Stimulated activated naive CD8-positive, alpha-beta T cell treated with anti-CD3 and anti-CD28 coated beads, Interleukin-15, Interleukin-2, amounts not matched to agents 100 U/mL and 50 U/mL, for 24 hours (primary cell): ENCODE results near the gene CELA2A.
"Not testable (repeated sequence)": the region's sequence is repeated elsewhere in the genome, so short reads cannot be mapped to it uniquely, and the experiment has no call there.

Experiments used
- ATAC-seq: fragments of 150-1000 bp; cut with Tn5 transposase; one replicate; pipeline ENCODE4 v1.10.0; 2021
- DNase-seq: peaks from one replicate; pipeline ENCODE4 v3.0.0; 2021

The CELA2A gene

DNA sequence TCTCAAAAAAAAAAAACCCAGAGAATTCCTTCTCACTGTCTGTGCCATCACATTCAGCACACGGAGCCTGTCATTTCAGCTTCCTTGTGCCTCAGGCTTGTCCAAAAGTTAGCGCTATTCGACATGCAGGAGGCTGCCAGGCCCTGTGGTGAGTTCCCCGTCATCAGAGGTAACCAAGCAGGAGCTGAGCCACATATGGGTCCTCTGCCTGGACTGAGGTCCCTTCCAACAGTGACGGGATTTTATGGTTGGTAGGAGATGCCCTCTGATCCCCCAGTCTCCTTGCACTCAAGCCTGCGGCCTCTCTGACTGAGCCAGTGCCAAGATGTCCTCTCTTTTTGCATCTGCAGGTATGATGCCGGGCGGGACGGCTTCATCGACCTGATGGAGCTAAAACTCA, 31.0 kb upstream of the CELA2A start:
- no peak for ATAC-seq
- DNase-seq = no peak

DNA sequence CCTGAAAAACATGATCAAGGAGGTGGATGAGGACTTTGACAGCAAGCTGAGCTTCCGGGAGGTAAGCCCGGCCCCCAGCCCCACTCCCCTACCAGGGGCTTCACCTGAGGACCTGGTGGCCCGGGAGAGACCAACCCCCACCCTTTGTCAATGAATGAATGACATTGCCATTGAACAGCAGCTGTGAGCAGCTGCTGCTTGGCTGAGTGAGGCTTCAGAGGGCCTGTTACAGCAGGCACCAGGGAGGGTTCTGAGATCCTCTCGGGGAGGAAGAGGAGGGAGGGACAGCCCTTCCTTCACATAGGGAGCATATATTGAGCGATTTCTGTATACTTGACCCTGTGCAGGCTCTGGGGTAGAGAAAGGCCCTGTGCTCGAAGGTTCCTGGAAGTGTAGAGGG, 30.6 kb upstream of the CELA2A start:
- DNase-seq = no peak
- no peak for ATAC-seq

DNA sequence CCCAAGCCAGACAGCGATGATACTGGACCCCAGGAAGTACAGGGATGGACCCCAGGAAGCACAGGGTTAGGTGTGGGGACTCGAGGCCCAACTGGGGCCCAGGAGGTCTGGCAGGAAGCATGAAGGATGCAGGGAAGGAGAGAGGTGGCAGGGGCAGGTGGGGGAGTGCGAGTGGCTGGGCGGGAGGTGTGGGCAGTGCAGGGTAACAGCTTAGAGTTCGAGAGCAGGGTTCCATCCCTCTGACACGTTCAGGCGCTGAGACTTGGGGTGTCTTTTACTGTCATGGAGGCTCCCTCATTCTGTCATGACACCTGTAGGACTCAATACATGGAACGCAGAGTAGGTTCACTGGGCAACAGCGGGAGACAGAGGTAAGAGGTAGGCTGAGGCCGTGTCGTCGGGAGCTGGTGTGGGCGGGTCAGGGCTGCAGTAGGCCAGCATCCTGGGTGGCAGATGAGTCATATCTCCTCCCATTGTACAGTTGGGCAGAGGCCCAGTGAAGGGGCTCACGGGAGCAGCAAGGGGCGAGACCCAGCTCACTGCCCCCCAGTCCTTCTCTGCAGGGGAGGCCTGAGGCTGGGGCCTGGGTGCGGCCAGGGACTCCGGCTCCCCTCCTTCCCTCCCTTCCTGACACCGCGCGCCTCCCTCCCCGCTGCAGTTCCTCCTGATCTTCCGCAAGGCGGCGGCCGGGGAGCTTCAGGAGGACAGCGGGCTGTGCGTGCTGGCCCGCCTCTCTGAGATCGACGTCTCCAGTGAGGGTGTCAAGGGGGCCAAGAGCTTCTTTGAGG, 29.8 kb upstream of the CELA2A start:
- no peak for DNase-seq
- ATAC-seq = peak; percentile 11

DNA sequence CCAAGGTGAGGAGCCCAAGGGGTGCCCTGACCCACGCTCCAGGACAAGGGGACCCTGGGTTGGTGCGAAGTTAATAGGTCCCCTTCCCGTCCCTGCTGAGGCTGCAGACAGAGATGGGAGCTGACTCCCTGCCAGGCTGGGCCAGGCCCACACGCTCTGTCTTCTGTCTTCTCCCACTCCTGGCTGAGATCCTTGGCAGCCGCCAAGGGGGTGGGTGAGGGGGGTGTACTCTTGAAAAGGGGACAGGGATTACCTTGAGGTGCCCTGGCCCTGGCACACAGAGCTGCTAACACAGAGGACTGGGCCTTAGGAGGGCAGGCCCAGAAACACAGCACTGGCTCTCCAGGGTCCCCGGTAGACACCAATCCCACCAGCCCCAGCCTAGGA, 29.3 kb upstream of the CELA2A start:
- DNase-seq = no peak

DNA sequence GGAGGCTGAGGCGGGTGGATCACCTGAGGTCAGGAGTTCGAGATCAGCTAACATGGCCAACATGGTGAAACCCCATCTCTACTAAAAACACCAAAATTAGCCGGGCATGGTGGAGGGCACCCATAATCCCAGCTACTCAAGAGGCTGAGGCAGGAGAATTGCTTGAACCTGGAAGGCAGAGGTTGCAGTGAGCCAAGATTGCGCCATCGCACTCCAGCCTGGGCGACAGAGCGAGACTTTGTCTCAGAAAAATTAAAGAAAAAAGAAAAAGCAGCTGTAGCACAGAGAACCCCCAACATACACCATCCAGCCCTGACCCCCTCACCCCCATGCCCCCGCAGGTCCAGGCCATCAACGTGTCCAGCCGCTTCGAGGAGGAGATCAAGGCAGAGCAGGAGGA, 28.3 kb upstream of the CELA2A start:
- DNase-seq, ATAC-seq: not testable (repeated sequence)

More for the DNA sequence above, 29.3 kb upstream of the CELA2A start:
- ATAC-seq = no peak

DNA sequence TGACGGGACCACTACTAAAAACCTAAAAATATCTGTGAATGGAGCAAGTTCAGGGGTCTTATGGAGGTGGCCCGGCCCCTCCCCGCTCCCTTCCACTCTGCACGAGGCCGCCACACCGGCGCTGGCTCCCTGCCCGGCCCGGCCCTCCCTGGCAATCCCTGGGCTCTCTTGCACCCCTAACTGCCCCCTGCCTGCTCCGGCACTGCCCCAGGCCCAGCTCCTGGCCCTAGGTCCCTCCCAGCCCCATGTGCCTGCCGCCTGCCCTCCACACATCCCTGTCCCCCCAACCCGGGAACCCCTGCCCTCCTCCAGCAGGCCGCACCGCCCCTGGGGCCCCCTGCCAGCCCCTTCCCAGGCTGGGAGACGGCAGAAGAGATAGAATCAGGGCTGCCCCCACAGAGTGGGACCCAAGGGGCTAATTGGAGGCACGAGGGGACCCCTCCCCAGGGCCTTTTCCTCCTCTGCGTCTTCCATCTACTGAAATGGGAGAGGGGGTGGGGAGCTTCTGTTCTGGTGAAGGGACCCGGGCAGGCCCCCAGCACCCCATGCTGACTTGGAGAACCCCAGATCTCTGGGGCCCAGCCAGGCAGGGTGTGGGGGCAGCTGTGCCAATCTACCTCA, 27.6 kb upstream of the CELA2A start:
- DNase-seq = no peak
- no peak for ATAC-seq

DNA sequence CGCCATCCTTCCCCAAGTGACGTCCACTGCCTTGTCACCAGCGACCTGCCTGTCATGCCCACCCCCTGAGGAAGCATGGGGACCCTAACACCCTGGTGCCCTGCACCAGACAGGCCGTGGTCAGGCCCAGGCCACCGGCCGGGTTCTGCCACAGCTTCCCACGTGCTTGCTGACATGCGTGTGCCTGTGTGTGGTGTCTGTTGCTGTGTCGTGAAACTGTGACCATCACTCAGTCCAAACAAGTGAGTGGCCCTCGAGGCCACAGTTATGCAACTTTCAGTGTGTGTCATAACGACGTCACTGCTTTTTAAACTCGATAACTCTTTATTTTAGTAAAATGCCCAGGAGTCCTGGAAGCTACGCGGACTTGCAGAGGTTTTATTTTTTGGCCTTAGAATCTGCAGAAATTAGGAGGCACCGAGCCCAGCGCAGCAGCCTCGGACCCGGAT, 26.8 kb upstream of the CELA2A start:
- DNase-seq (no peak), ATAC-seq (no peak)

DNA sequence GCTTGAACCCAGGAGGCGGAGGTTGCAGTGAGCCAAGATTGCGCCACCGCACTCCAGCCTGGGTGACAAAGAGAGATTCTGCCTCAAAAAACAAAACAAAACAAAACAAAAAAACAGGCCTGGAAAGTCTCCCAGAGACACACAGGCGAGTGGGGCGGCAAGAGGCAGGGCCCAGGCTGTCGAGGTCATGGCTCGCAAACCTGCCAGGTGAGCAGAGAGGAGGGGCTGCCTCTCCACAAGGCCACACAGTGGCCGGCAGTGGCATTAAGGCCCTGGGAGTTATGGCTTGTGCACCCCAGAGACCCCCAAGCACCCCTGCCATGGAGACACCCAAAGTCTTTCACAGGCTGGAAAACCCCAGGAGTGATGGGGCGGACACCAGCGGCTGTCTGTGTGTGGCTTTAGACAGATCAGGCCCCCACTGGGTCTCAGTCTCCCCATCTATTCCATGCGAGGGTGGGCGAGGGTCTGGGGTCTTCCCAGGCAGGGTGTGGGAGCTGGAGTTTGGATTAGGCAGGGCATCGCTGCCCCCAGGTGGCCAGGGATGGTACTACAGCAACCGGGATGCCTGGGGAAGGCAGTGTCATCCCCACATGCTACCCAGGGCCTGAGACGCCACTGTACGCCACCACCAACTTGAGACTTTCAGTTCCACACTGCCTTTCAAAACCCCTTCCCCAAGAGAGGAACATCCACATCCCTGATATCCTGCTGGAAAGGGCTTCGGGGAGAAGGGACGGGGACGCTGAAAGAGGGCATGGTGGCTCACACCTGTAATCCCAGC, 25.6 kb upstream of the CELA2A start:
- DNase-seq = peak; percentile 85
- ATAC-seq = peak; percentile 62

DNA sequence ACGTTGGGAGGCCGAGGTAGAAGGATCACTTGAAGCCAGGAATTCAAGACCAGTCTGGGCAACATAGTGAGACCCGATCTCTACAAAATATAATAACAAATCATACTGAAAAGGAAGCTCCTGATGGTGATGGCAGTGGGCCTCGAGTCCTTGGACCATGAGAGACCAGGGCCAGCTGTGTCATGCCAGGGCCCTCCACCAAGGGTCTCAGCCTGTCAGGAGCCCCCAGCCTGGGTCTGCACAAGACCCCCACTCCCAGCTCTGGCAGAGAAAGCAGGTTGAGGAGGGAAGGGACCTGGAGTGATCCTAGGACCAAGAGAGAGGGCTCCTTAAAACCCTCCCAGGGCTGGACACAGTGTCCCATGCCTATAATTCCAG, 25.0 kb upstream of the CELA2A start:
- DNase-seq (no peak), ATAC-seq (no peak)

DNA sequence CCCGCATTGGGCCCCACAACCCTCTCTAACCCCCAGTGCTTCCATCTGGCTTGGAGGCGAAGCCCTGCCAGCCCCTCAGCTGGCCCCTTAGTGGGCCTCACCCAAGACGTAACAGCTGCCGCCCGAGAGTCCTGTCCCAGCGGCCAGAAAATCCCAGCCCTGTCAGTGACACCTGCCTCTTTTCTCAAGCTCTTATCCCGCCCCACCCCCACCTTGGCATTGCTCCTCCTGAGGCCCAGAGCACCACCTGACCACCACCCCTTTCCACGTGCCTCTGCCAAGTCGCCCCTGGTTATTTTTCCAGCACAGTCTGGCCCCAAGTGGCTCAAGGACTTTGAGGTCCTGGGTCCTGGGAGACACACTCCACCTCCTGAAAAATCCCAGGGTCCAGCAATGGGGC, 24.2 kb upstream of the CELA2A start:
- no peak for ATAC-seq
- no peak for DNase-seq

DNA sequence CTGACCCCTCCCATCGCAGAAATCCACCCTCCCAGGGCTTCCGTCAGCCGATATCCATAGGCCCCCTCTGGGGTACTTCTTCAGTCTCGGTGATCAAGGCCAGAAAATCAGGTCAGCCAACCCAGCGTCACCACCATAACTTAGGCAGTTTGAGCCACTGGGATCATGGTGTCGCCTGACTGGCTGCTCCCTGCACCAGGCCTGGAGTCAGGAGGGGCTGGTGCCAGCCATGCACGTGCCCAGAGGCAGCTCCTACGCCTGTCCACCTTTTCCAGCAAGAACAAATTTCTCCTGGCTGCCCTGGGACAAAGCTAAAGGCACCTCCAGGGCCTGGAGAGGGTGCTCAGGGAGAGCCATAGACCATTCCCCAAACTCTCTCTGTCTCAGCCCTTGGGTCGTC, 23.1 kb upstream of the CELA2A start:
- ATAC-seq (no peak), DNase-seq (no peak)

DNA sequence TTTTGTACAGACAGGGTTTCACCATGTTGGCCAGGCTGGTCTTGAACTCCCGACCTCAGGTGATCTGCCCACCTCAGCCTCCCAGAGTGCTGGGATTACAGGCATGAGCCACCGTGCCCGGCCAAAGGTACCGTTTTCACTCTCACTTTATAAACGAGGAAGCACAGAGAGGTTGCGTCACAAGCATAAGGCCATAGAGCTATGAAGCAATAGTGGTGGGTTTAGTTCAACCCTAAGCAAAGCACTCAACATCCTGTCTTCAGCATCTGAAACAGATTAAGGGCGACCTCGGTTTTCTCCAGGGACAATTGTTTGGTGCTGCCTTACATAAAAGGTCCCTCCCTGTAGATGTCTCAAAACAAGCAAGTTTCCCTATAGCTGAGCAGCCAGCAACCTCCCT, 21.8 kb upstream of the CELA2A start:
- DNase-seq, ATAC-seq: not testable (repeated sequence)

DNA sequence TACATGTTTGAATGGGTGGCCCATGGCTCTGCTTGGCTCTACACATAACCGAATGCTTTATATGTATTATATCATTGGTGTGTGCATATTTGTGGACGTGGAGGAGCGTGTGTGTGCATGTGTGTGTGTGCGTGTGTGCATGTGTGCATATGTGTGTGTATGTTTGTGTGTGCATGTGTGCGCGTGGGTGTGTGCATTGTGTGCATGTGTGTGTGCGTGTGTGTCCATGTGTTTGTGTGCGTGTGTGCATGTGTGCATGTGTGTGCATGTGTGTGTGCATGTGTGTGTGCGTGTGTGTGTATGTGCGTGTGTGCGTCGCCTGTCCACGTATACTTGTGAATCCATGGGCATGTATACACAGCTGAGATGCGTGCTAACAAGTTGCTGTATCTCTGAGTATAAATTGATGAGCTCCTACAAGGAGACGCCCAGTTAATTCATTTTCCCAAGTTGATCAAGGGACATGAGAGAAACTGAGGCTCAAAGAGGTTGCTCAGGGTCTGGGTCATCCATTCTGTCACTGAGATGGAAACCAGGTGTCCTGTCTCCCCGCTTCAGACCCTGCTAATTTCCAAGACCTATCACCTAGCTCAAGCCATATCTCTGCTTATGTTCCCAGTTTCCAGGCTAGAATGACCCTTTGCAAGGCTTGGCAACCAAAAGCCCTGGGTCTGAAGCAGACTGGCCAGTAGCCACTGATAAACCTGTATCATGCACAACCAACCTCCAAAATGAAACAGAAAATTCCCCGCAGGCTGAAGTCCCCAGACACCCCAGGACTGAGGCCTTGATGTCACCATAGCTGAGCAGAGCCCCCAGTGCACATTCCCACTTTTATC, 21.1 kb upstream of the CELA2A start:
- no peak for ATAC-seq
- DNase-seq = no peak

DNA sequence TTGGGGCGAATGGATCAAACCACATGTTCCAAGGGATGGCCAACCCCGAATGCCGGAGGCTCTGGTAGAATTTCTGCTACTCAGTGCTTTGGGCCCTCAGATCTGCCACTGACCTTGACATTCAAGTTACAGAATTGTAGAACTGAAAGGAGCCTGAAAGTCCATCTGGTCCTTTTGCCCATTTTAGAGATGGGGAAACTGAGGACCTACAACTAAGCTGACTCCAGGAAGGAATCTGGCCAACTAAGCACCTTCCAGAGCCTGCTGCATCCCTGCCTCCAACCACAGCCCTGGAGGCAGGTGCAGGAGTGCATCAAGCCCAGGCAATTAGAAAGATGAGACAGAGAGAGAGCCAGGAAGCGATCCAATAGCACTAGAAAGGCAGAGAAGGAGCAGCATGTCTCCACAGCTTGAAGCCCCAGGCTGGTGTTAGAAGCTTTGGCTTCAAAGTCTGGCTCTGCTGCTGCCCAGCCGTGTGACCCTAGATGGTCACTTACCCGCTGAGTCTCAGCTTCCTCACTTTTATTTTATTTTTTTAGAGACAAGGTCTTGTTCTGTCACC, 19.6 kb upstream of the CELA2A start:
- no peak for DNase-seq
- no peak for ATAC-seq

DNA sequence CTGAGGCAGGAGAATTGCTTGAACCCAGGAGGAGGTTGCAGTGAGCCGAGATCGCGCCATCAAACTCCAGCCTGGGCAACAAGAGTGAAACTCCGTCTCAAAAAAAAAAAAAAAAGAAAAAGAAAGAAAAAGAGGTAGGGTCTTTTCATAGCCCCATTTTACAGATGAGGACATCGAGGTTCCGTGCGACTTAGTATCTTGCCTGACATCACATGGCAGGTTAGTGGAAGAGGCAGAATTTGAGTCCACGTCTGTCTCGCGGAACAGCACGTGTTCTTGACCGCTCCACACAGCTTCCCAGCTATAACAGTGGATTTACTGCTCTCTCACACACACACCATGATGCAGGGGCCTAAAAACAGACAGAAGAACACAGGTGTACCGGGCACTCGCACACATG, 17.2 kb upstream of the CELA2A start:
- DNase-seq = no peak
- ATAC-seq = no peak

DNA sequence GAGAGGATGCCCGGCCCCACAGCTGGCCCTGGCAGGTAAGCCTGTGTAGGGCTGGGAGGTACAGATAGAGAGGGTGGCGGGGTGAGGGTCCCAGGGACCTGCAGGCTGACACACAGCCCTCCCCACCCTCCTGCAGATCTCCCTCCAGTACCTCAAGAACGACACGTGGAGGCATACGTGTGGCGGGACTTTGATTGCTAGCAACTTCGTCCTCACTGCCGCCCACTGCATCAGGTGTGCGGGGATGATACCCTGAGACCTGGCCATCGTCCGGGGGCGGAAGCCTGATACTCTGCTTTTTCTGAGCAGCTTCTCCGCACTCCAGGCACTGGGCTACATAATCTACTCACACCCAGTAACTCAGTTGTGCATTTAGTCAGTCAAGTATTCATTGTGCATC, 16.2 kb upstream of the CELA2A start:
- no peak for ATAC-seq

DNA sequence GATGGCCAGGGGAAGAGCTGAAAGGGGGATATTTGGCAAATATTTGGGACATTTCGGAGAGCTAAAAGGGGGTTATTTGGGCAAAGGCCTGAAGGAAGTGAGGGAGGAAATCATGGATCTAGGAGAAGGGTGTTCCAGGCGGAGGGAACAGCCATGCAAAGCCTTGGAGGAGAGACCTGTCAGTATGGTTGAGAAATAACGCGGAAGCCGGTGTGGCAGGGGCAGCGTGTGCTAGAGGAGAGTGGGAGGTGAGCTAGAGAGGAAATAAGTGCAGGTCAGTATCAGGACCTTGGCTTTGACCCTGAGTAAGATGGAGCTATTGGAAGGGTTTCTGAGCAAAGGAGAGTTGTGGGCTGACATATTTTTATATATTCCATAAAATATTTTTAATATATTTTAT, 15.3 kb upstream of the CELA2A start:
- ATAC-seq (no peak), DNase-seq (no peak)

More for the DNA sequence above, 16.2 kb upstream of the CELA2A start:
- DNase-seq = no peak

DNA sequence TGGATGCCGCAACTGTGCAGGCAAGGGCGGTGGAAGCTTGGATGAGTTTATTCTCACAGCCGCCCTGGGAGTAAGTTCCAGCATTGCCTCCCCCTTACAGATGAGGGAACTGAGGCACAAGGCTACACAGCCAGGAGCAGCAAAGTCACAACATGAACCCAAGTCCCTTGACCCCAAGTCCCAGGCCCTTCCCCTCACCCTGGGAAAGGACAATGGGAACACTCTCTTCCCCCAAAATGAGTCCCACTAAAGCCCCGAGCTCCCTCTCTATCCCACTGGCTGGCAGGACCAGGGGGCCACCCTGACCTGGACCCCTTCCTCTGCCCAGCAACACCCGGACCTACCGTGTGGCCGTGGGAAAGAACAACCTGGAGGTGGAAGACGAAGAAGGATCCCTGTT, 14.4 kb upstream of the CELA2A start:
- no peak for DNase-seq
- ATAC-seq = no peak

DNA sequence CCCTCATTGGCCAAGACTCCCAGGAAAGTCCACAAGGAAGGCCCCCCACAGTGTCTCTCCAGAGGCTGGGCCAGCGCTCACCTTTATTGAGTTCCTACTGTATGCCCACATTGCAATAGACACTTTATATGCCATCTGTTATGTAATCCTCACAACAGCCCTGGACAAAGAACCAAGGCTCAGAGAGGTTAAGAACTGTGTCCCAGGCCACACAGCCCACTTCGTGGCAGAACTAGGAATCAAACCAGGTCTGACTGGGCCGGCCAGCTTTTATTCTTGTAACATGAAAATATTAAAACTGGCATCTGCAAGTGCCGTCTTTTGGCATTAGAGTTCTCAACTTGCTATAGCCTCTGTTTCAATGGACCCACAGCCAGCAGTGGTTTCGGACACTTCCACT, 13.8 kb upstream of the CELA2A start:
- ATAC-seq (no peak), DNase-seq (no peak)

DNA sequence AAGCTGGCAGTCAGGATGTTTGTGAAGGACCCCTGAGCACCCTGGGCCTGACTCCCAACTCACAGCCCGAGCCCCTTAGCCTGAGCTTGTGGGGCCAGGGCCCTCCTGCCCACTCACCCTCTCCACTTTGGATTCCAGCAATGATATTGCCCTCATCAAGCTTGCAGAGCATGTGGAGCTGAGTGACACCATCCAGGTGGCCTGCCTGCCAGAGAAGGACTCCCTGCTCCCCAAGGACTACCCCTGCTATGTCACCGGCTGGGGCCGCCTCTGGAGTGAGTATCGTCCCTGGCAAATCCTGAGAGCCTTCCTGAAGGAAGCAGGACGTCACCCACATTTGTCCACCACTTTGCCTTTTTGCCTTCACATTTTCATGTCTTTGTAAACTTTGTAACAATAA, 13.3 kb upstream of the CELA2A start:
- DNase-seq (no peak), ATAC-seq (no peak)

DNA sequence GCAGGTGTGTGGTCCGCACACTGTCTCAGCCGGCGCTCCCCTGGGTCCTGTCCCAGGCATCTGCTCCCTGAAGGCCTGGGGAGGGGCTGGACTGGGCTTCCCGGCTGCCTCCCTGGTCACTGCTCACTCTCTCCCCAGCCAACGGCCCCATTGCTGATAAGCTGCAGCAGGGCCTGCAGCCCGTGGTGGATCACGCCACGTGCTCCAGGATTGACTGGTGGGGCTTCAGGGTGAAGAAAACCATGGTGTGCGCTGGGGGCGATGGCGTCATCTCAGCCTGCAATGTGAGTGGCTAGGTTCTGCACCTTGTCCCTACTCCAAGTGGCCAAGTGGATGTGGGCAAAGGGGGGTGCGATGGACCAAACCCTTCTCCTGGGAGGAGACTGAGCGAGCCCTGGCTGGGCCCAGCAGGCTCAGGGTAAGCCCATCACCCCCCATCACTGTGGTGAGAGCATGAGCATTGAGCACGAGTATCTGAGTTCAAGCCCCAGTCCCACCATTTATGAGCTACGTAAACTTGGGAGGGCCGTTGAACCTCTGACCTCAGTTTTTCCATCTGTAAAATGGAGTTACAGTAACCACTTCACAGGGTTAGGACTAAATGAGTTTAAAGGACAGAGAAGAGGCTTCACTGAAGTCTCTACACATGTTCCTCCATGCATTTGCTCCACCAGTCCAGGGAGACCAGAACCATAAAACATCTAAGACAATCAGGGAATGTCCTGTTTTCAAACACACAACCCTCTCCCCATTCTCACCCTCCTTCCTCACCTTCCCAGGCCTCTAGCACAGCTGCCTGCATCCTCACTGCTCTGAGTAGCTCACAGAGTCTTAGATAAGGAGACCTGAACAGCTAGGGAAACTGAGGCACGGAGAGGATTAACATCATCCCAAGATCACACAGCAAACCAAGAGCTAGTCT, 11.8 kb upstream of the CELA2A start:
- ATAC-seq (peak; percentile 40), DNase-seq (no peak)
